Stimulated activated naive CD8-positive, alpha-beta T cell treated with anti-CD3 and anti-CD28 coated beads, Interleukin-15, Interleukin-2, amounts not matched to agents 100 U/mL and 50 U/mL, for 24 hours (primary cell): ENCODE measurements around the gene PHF21B.
"Not testable (repeated sequence)": the region's sequence is repeated elsewhere in the genome, so short reads cannot be mapped to it uniquely, and the experiment has no call there.

ENCODE experiments used
- ATAC-seq: fragments of 150-1000 bp; cut with Tn5 transposase; one replicate; pipeline ENCODE4 v1.10.0; 2021
- DNase-seq: peaks from one replicate; pipeline ENCODE4 v3.0.0; 2021

PHF21B gene

DNA sequence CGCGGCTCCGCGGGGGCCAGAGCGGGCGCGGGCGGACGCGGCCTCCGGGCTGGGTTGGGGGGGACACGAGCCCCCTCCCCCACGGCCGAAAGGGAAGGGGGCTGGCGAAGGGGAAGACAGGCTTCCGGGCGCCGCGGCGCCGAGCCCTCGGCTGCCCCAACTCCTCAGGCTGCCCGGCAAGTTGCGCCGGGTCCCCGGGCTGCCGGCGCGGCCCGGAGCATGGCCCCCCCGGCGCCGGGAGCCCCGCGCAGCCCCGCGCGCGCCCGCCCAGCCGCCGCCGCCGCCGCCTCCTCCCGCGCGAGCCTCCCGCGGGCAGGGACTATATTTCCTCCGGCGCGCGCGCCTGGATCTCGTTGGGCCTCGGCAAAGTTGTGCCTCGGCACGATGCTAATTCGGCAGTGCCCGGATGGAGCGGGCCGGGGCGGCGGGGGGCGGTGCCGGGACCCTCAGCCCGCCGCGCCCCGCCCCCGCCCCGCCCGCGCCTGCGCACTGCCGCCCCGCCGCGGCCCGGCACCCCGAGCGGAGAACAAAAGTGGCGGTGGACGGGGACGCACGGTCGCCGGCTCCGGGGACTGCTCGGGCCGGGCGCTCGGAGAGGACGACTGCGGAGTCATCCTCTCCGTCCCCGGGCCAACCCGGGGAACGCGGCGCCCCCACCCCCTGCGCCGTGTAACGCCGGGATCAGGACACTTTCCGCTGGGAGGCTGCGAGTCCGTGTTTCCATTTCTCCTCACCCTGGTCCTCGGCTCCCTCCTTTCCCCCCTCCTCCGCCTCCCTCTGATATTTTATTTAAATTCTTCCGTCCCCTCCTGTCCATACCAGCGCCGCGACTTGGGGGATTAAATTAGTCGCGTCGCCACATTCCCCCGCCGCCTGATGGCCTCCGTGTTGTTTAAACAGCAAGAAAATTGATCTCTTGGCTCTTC lies at the start of gene PHF21B:
TSS of gene PHF21B (minus strand) at position 400 of the 926 bp plus-strand sequence. CDS start 456 bp downstream, outside the sequence.
- DNase-seq: peak; percentile 64
- ATAC-seq: peak; percentile 44

DNA sequence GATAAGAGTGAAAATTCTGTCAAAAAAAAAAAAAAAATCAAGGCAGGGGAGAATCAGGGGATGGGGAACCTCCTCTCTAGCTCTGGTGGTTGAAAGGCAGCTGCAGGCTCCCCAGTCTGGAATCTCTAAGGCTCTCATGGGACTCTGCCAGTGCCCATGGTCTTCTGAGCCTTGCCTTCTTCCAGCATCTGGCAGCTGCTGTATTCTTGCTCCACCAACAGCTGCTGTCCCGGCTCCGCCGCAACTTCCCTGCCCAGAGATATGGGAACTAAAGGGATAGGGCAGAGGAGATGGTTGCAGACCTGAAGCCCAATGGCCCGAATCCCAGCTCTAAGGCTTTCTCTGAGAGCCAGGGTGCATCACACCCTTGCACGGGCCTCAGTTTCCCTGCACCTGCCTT lies 49.5 kb upstream of the PHF21B start:
- ATAC-seq (no peak), DNase-seq (no peak)

DNA sequence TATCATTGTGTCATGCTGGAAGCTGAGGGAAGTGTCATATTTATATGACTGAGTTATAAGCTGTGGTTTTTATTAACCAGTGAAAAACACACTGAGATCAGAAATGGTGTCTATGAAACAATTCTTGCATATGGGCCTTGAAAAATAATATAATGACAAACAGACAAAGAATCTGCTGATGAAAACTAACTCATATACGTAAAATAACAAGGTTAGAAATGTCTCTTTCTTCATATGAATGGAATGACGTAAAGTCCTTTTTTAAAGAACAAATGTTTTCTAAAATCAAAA lies 48.8 kb upstream of the PHF21B start:
- ATAC-seq (no peak), DNase-seq (no peak)

DNA sequence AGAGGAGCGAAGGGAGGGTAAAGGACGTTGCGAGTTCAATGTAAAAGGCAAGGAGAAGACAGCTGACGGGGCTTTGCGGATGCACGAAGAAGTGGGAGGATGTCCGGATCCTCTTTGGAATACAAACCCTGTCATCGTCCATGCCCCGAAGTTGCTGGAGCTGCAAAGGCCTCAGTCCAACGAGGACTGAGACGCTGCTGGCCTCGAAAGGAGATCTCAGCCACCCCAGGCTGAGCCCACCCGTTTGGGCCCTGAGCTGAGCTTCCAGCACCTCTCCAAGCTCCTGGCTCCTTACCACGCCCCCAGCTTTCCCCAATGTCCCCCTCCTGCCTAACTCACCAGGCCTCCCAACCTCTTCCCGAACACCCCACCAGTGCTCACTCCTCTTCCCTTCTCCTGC lies 46.1 kb upstream of the PHF21B start:
- DNase-seq: no peak
- no peak for ATAC-seq

DNA sequence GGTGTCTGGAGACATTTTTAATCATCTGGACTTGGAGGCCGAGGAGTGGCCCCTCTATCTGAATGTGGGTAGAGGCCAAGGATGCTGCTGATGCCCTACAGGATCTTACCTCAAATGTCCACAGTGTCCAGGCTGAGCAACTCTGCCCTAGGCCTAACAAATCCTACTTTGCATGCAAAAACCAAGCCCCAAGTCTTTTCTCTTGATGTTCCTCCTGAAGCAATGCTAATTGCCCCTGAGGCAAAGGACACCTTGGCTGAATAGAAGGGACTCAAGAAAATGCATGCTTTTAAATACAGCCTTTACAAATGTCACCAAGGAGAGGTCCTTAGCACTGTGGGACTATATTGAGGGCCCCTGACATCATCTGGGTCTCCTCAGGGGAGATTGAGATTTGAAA lies 43.8 kb upstream of the PHF21B start:
- DNase-seq (no peak), ATAC-seq (no peak)

DNA sequence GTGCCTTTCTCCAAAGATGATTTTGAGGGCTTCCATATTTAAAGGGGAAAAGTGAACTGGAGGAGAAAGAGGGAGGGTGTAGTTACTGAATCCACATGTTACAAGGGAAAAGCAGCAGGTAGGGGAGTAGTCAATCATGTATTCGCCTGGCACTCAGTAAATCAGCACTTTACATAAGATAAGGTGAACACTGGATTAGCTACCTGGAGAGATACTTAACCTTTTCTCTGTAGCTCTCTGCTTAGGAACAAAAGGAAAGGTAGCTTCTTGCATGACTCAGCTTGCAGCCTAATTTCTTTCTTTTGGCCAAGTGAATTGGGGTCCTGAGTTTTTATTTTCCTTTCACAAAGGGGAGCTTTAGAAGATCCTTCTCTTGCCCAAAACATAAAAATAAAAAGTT lies 43.3 kb upstream of the PHF21B start:
- ATAC-seq: no peak
- no peak for DNase-seq

DNA sequence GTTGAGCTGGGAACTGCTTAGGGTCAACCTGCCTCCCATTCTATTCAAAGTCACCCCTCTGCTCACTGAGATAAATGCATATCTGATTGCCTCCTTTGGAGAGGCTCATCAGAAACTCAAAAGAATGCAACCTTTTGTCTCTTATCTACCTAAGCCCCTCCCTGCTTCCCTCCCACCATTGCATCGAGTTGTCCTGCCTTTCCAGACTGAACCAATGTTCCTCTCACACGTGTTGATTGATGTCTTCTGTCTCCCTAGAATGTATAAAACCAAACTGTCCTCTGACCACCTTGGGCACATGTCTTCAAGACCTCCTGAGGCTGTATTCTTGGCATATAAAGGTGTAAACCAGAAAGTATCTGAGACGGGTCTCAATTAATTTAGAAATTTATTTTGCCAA lies 42.9 kb upstream of the PHF21B start:
- ATAC-seq, DNase-seq: not testable (repeated sequence)

DNA sequence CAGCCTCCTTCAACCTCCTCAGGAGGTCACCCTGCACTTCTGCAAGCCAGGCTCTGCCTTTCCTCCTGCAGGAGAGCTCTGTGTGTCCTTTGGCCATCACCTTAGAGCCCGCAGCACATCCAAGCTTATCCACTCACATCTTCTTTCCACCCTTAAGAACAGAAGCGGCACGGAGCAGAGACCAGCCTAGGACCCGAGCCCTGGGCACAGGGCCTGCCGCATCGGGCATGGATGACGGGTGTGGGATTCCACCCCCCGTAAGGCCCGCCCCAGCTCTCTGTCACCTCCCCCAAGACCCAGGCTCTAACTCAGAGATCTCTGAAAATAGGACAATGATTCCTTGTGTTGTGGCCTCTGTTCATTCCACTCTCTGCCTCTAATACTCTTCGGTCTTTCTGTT lies 42.1 kb upstream of the PHF21B start:
- ATAC-seq (no peak), DNase-seq (no peak)

DNA sequence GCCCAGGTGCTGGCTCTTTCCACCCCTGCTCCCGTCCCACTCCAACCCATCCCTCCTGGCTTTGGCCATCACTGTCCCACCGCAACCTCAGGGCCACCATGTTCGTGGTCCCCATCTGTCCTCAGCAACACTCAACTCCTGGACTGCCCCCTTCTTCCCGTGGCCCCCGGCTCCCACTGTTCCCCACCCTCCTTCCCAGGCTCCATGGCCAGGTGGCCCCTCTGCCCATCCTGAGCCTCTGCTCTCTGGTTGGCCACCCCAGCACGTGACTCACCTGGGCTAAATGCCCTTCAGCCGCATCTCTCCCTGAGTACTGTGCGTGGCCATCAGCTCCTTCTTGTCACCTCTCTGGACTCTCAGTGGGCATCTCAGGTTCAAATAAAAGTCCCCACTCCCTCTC lies 41.6 kb upstream of the PHF21B start:
- ATAC-seq (no peak), DNase-seq (no peak)

DNA sequence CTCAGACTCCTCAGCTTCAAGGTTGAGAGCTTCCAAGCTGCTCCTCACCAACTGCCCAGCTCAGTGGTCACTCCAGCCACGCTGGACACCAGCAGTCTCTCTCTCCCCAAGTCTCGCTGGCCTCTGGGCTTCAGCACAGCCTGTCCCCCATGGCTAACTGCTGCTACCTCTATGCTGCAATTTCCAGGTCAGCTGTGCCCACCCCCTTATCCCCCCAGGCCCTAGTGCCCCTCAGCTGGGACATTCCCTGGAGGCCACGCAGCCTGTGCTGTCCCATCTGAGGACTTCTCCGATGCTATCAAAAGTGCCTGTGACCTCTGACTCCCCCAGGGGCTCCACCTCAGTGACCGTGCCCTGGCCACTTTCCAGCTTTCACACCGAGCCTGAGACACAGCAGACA lies 37.5 kb upstream of the PHF21B start:
- no peak for ATAC-seq
- no peak for DNase-seq

DNA sequence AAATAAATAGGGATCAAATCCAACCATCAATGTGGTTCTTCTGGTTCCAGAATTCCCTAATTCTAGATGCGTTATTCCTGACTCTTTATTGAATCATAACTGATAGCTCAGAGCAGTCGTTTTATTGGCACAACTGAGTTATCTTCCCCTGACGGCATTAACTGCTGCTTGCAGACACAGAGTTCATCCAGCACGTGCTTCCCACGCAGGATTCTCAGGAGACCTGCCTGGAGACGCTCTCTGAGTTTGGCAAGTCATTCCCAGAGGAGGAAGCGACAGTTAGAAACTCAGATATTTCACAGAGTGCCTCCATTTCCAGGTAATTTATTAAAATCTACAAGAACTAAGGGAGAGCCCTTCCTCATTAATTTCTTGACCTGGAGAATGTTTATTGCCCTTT lies 35.4 kb upstream of the PHF21B start:
- no peak for ATAC-seq
- DNase-seq: no peak

DNA sequence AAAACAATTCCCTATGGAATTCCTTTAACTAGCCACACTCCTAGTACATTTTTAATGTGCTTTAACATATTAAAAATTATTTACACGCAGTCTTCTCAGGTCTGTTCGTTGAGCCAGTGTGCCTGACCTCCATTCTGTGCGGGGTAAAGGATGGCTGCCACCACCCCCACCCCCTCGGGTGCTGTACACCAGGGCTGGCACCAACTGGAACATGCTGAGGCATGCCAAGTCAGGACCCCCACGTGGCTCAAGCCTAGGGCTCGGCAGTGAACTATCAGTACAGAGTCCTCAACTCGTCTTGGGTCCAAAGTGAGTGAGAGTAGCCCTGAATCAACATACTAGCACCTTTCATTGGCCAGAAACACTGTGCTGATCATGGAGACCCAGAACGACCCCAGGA lies 32.5 kb upstream of the PHF21B start:
- DNase-seq (no peak), ATAC-seq (no peak)

DNA sequence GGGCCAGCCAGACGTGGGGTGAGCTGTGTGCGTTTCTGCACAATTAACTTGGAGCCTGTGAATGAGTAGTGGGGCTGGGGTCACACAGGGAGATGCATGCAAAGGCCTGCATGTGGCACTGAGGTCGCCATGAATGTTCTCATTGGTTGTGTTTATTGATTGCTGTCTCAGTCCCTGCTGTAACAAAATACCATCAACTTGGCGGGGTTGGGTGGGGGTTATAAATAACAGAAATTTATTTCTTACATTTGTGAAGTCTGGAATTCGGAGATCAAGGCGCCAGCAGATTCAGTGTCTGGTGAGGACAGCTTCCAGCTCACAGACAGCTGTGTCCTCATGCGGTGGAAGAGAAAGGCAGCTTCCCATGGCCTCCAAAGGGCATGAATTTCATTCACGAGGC lies 29.3 kb upstream of the PHF21B start:
- ATAC-seq (no peak), DNase-seq (no peak)

DNA sequence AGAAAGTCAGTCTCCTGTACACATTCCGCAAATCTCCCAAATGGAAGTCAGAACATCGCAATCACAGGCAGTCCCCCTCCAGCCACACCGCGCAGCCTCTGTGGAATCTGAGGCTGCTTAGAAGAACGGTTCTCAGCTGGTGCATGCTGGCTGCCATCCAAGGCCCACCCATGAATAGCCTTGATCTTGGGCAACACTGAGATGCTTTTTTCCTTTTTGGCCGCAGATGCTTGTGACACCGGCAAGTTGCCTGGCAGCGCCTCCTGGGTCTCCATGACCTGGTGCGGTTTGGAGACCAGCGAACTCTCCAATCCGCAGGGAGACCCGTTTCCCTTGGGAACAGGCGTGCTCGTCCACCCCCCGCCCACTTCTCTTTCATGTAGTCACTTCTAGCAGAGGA lies 26.3 kb upstream of the PHF21B start:
- ATAC-seq (no peak), DNase-seq (no peak)

DNA sequence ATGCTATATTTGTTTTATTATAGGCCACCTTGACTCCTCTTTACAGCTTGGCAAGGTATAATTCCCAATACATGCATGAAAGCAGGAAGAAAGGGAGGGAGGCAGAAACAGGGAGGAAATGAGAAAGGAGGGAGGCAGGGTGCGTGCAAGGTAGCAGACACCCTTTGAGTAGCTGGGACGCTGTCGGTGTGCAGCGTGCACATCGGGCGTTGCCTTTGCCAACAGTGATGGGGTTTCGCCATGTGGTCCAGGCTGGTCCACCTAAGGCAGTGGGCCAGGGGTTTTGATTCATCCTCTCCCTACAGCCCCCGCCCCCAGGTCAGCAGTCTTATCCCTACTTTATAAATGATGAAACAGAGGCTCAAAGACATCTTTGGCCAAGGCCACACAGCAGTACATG lies 25.0 kb upstream of the PHF21B start:
- DNase-seq (no peak), ATAC-seq (no peak)

DNA sequence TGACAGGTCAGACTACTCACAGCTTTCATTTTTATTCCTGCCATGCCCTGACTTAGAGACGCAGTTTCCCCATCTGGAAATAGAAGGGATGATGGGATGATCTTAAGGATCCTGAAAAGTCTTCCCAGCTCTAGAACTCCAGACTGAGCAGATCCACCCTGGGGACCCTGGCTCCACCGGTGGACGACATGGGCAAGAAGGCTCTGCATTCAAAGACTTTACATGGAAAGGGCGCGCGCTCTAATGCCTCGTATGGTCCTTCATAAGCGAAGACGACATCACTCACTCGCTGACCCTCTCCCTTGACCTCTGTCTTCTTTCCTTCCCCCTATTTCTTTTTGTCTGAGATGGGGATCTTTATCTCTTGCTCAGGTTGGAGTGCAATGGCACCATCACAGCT lies 24.4 kb upstream of the PHF21B start:
- ATAC-seq: no peak
- DNase-seq: no peak

DNA sequence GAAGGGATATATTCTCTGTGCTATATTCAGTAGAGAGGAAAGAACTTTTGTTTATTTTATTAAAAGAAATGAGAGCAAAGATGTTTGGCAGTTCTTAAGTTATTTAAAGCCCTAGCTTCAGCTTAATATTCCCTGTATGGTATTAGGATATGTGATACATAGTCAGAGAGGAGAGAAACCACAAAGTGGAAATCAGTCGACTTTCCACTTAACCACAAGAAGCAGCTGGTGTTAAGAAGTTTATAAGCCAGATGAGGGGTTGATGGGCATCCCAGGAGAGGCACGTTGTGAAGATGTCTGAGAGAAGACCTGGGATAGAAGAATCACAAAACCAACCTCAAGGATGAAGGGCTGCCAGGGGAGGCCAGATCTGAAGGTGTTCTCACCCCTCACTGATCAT lies 23.3 kb upstream of the PHF21B start:
- DNase-seq (no peak), ATAC-seq (no peak)

DNA sequence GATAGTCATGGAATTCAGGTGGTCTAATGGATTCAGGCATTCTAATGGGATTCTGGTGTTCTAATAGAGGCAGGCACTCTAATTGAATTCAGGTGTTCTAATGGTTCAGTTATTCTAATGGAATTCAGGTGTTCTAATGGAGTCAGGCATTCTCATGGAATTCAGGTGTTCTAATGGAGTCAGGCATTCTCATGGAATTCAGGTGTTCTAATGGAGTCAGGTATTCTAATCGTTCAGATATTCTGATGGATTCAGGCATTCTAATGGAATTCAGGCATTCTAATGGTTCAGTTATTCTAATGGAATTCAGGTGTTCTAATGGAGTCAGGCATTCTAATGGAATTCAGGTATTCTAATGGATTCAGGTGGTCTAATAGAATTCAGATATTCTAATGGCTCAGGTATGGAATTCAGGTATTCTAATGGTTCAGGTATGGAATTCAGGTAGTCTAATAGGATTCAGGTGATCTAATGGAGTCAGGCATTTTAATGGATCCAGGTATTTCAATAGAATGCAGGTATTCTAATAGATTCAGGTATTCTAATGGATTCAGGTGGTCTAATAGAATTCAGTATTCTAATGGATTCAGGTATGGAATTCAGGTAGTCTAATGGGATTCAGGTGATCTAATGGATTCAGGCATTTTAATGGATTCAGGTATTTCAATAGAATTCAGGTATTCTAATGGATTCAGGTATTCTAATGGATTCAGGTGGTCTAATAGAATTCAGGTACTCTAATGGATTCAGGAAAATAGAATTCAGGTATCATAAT lies 22.0 kb upstream of the PHF21B start:
- ATAC-seq: no peak
- DNase-seq: no peak

DNA sequence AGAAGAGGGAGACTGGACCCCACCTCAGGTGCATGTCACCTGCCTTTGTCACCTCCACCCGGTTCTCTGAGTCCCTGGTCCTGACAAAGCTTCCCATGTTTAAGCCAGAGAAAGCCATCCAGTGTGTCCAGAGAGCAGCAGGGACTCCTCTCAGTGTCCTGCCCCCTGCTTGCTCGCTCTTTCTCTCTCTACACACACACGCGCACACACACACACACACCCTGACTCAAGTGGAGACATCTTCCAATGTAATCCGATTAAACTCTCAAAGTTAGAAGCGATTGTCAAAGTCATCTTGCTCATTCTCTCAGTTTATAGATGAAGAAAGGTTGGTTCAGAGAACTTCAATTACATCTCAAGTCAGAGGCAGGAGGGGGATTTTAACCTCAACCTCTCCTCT lies 19.7 kb upstream of the PHF21B start:
- DNase-seq: no peak
- ATAC-seq: no peak

DNA sequence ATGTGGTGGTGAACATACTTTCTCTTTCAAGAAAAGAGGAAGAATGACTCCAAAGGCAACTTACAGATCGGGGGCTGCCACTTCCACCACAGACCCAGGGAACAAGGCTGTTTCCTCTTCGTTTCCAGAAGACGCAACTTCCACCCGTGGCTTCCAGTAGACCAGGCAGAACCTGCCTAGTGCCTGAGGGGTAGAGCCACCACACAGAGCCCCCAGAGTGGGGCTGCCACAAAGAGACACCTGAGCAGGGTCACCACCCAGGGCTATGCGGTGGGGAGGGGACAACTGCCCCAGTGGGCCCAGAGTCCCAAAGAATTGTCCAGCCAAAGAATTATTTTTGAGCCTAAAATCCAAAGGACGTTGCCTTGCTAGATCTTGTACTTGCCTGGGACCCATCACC lies 16.7 kb upstream of the PHF21B start:
- no peak for DNase-seq

DNA sequence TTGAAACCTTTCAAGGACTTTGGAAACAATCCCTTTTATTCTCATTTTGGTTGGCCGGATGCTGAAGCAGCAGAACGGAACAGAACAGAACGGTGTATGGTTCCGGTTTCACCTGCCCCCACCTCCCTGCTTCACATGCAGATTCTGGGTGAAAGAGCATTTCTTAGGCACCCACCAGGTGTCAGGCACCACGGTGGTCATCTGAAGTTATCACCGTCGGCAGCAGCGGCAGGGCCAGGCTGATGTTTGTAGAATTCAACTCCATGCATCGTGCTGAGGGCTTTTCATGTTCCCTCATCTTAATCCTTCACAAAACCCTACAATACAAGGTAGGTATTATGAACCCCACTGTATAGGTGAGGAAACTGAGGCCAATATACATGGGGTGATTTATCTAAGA lies 13.6 kb upstream of the PHF21B start:
- ATAC-seq (no peak), DNase-seq (no peak)

More for the DNA sequence above, 16.7 kb upstream of the PHF21B start:
- no peak for ATAC-seq

DNA sequence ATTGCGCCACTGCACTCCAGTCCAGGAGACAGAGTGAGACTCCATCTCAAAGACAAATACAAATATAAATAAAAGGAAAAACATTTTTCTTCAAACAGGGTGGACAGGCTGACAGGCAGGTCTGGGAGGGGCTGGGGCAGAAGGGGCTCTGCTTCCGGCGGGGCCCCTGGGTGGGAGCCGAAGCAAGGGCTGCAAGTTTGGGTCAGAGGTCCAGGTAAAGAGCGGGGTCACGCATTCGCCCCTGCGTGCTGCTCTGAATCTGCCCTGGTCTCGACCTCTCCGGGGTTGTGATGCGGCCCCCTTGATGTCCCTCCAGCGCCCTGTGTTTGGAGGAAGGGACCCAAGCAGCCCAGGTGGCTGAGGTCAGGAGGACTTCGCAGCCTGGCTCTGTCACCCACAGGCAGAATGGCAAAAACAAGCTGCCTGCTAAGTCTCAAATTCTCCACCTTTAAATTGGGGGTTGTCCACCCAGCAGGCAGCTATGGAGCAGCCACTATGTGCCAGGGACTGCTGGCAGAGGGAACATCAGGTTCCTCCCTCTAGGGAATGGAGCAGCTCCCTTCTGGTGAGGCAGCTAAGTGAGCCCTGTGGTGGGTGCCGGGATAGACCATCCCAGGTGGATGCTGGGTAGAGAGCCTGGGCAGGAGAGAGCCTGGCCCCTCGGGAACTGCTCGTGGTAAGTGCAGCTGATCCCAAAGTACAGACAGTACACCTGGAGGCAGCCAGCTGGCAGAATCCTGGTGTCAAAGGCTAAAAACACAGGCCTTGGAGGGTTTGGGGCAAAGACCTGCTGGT lies 10.3 kb upstream of the PHF21B start:
- no peak for ATAC-seq
- no peak for DNase-seq

DNA sequence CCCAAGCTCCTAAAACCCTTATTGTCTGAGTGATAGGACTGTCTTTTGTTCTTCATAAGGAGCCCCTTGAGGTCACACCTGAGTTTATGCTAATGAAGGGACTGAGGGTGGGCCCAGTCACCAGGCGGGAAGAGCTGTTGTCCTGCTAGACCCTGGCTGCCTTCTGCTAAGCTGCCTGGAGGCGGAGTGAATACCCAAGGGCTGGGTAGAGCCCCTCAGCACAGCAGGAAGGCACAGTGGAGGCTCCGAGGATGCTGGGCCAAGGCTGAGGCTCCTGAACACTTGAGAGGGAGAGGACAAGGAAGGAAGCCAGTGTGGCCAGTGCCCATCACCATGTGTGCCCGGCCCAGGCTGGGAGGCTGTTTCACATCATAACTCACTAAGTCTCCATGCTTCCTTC lies 4.8 kb upstream of the PHF21B start:
- no peak for DNase-seq
- ATAC-seq: no peak
